K562 (cell line): Measurements from ENCODE around the gene VGLL3. TPM values are rescaled to one million over a fixed set of nuclear protein-coding genes. Genes with fewer than 3 reads are reported as not detected.

Experiments
- ATAC-seq: fragments of 200-7000 bp; cut with Tn5 transposase; 3 replicates; pipeline ENCODE4 v1.9.1; 2020; ENCODE audit warnings: moderate library complexity
- BruUV-seq: library from RNA; stranded (reverse); fragments of 400-500 nt; replicated peaks from 2 replicates; lab custom pipeline; 2021; lab: Mats Ljungman, UMichigan
- CTCF ChIA-PET: fragments of 300-600 bp; formaldehyde crosslinking; extraction: SDS; loops from one replicate; lab custom pipeline; 2021; ENCODE audit warnings: low intra/inter-chr PET ratio; lab: Yijun Ruan, JAX
- POLR2A ChIA-PET: fragments of 300-600, 350-650 bp; sonication (Branson Sonifier 250); formaldehyde crosslinking; extraction: SDS; loops from one replicate; lab custom pipeline; 2021; ENCODE audit warnings: antibody characterized with exemption, inconsistent platforms; lab: Yijun Ruan, JAX
- DNase-seq, 4 experiments: peaks; one replicate each; pipeline versions ENCODE4 v3.0.0 to v3.0.0-alpha.2; 2011 to 2018; ENCODE audit warnings: low spot score in 3 of 4, mixed read lengths in 3 of 4; ENCODE audit errors: extremely low read depth in 1 of 4
- FAIRE-seq: peaks from 2 replicates; lab custom pipeline; 2011; peaks lifted over from hg19 to GRCh38; lab: Jason Lieb, UNC
- H2AFZ ChIP-seq: 2 replicates; pipeline ENCODE4 v1.6.0; 2011; ENCODE audit warnings: low read depth, low read length, control low read depth, inconsistent platforms
- H3K27ac ChIP-seq: fragments of 200-600 bp; 3 replicates; pipeline ENCODE4 v1.8.0; 2011; ENCODE audit warnings: low read depth, mild to moderate bottlenecking, control low read depth, inconsistent platforms, low read length, moderate library complexity, mixed read lengths; ENCODE audit errors: extremely low read depth
- H3K27me3 ChIP-seq, 2 experiments: fragments of 300-600 bp in 1 of 2; 2 replicates in 1 of 2; 3 replicates in 1 of 2; pipeline versions ENCODE4 v1.6.0 to v1.8.0; 2011; ENCODE audit warnings: inconsistent platforms in 2 of 2, low read length in 2 of 2, mild to moderate bottlenecking in 1 of 2, mixed read lengths in 1 of 2, moderate library complexity in 1 of 2; ENCODE audit not compliant: control insufficient read depth in 2 of 2, insufficient read depth in 2 of 2
- H3K36me3 ChIP-seq: fragments of 300-600 bp; 3 replicates; pipeline ENCODE4 v1.8.0; 2011; ENCODE audit warnings: mild to moderate bottlenecking, low read length, inconsistent platforms; ENCODE audit not compliant: control insufficient read depth, insufficient read depth
- H3K4me1 ChIP-seq, 2 experiments: fragments of 200-600 bp in 1 of 2; replicated peaks in 1 of 2; 2 replicates in 1 of 2; 3 replicates in 1 of 2; pipeline versions ENCODE4 v1.5.1 to v1.8.0; 2011; ENCODE audit warnings: inconsistent platforms in 2 of 2, low read length in 2 of 2, mild to moderate bottlenecking in 1 of 2, mixed read lengths in 1 of 2, moderate library complexity in 1 of 2; ENCODE audit not compliant: control insufficient read depth in 2 of 2, insufficient read depth in 2 of 2
- H3K4me2 ChIP-seq: 2 replicates; pipeline ENCODE4 v1.6.1; 2011; ENCODE audit warnings: low read length, control low read depth, inconsistent platforms, mixed read lengths; ENCODE audit not compliant: insufficient read depth
- H3K4me3 ChIP-seq: fragments of 200-600 bp; sonication (generic), shearing (Covaris generic); 2 replicates; pipeline ENCODE4 v1.5.1; 2016; ENCODE audit warnings: control low read depth, inconsistent platforms
- H3K79me2 ChIP-seq: fragments of 200-600 bp; 3 replicates; pipeline ENCODE4 v1.8.0; 2011; ENCODE audit warnings: low read length, inconsistent platforms; ENCODE audit not compliant: control insufficient read depth, insufficient read depth
- H3K9ac ChIP-seq, 2 experiments: 2 replicates each; pipeline versions ENCODE4 v1.6.0 to v1.6.1; 2011; ENCODE audit warnings: low read depth in 2 of 2, low read length in 2 of 2, control low read depth in 1 of 2, inconsistent platforms in 1 of 2, mild to moderate bottlenecking in 1 of 2, mixed read lengths in 1 of 2; ENCODE audit not compliant: insufficient read depth in 1 of 2
- H3K9me1 ChIP-seq: one replicate; pipeline ENCODE4 v1.6.0; 2011; ENCODE audit warnings: inconsistent platforms, mild to moderate bottlenecking, low read length, moderate library complexity; ENCODE audit not compliant: control insufficient read depth, insufficient read depth
- H3K9me3 ChIP-seq: replicated peaks from 2 replicates; pipeline ENCODE4 v1.5.1; 2011; ENCODE audit warnings: low read depth, low read length, inconsistent platforms; ENCODE audit not compliant: control insufficient read depth, insufficient read depth
- H4K20me1 ChIP-seq: replicated peaks from 2 replicates; pipeline ENCODE4 v1.6.1; 2011; ENCODE audit warnings: low read length, inconsistent platforms, mixed read lengths; ENCODE audit not compliant: control insufficient read depth, insufficient read depth
- BRCA1 ChIP-seq, 2 experiments: fragments of 450-650 bp in 1 of 2; sonication (generic) in 1 of 2; formaldehyde crosslinking in 1 of 2; IDR thresholded peaks; 2 replicates each; pipeline versions ENCODE4 v1.5.0 to v1.6.1; 2017 to 2020; ENCODE audit warnings: mild to moderate bottlenecking in 1 of 2, missing genetic modification reagents in 1 of 2
- CREM ChIP-seq: IDR thresholded peaks from 2 replicates; pipeline ENCODE4 v1.6.1; 2014; ENCODE audit warnings: antibody characterized with exemption, low read depth
- HINFP ChIP-seq: fragments of 450-650 bp; conservative IDR thresholded peaks from 2 replicates; pipeline ENCODE4 v1.6.1; 2016; ENCODE audit warnings: missing genetic modification characterization, low read depth, mild to moderate bottlenecking, control low read depth, missing compliant biosample characterization
- MAZ ChIP-seq, 2 experiments: fragments of 450-650 bp in 1 of 2; sonication (generic) in 1 of 2; formaldehyde crosslinking; IDR thresholded peaks in 1 of 2; conservative IDR thresholded peaks in 1 of 2; 2 replicates each; pipeline versions ENCODE4 v1.4.0 to v1.5.0; 2020; ENCODE audit warnings: mild to moderate bottlenecking in 1 of 2, missing genetic modification reagents in 1 of 2
- SIN3B ChIP-seq: fragments of 450-650 bp; IDR thresholded peaks from 2 replicates; pipeline ENCODE4 v1.6.1; 2017; ENCODE audit warnings: low read depth, mild to moderate bottlenecking, moderate library complexity
- SMARCC2 ChIP-seq: fragments of 450-650 bp; IDR thresholded peaks from 2 replicates; pipeline ENCODE4 v1.6.1; 2017; ENCODE audit warnings: antibody characterized with exemption, moderate library complexity, mild to moderate bottlenecking, low read depth
- TEAD2 ChIP-seq: fragments of 450-650 bp; IDR thresholded peaks from 2 replicates; pipeline ENCODE4 v1.6.1; 2016; ENCODE audit warnings: missing genetic modification characterization, control low read depth, missing compliant biosample characterization
- YY1 ChIP-seq, 3 experiments: IDR thresholded peaks; 2 replicates each; pipeline ENCODE4 v1.6.1; 2011; ENCODE audit warnings: low read length in 2 of 3, mild to moderate bottlenecking in 2 of 3, moderate library complexity in 2 of 3, borderline replicate concordance in 1 of 3, control low read depth in 1 of 3, low read depth in 1 of 3; ENCODE audit not compliant: insufficient read depth in 3 of 3, insufficient replicate concordance in 2 of 3, control insufficient read depth in 1 of 3, insufficient read length in 1 of 3; ENCODE audit errors: extremely low read depth in 1 of 3
- WGBS: fragments of 100-300 bp; shearing (Covaris generic); methylation state at CpG from one replicate; pipeline ENCODE4 v1.1.6; 2016; ENCODE audit warnings: low coverage, mixed read lengths; ENCODE audit not compliant: insufficient coverage; ENCODE audit errors: missing lambda C conversion rate; 5-methylcytosine and 5-hydroxymethylcytosine counted together
- in situ Hi-C: fragments of 300-500 bp; cut with MboI; formaldehyde crosslinking; loops from 4 replicates; pipeline ENCODE4 v1.15.0; 2018; ENCODE audit warnings: inconsistent platforms, mixed read lengths
- intact Hi-C: fragments of 100-400 bp; cut with micrococcal nuclease; formaldehyde crosslinking; loops from 2 replicates; pipeline ENCODE4 v1.14.2; 2022
- polyA plus RNA-seq, 8 experiments: library from polyadenylated mRNA; depleted of rRNA in 4 of 8; stranded (reverse) in 5 of 8; unstranded in 3 of 8; fragments of >200 nt; fragmentation: Nextera tagmentation in 2 of 8; fragmentation: Illumina TruSeq in 1 of 8; extraction: Ambion mirVana in 2 of 8; extraction: Trizol in 1 of 8; gene quantifications; 2 replicates each; pipeline versions ENCODE4 v1.2.1 to v1.2.3, GENCODE V29; 2011 to 2014; ENCODE audit warnings: inconsistent platforms in 1 of 8, missing spikeins in 1 of 8
- total RNA-seq, 7 experiments: library from RNA; depleted of rRNA in 6 of 7; stranded (reverse); fragments of >200 nt in 6 of 7; fragmentation: Illumina TruSeq in 2 of 7; extraction: Trizol in 2 of 7; gene quantifications; 2 replicates each; pipeline versions ENCODE4 v1.2.1 to v1.2.3, GENCODE V29; 2011 to 2021; ENCODE audit warnings: low replicate concordance in 1 of 7

Gene VGLL3
- total and polyA plus RNA-seq, 9 of the 15 experiments (the other 6 are each of a cell fraction or from before 2014, with no cell fraction given), result under 0.01 to 0.09 (median 0.04) TPM; not detected in 6

DNA sequence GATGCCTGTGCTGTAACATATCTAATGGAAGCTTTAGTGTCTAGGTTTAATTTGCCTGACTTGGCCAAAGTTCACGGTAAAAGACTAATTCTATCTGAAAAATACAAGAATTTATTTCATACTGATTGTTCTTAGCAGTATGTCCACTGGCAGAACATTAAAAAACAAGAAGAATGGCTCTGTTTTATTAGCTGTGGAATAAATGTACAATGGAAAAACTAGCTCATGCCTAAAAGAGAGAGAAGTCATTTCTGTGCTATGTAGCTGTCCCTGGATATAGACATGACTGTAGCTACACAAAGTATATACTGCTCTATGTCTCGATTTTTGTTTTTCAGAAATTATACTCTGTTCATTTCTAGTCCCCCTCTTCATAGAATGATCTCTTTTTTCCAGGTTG is 13.9 kb upstream of the VGLL3 start:
- POLR2A ChIA-PET, result no interaction called here
- FAIRE-seq (no peak), ATAC-seq (no peak), DNase-seq (no peak)
- no TSS peak for BruUV-seq
- H3K79me2 ChIP-seq, result no peaks in the 10 kb centered on the region
- H4K20me1 ChIP-seq, result no peaks in the 10 kb centered on the region
- H2AFZ ChIP-seq, result no peak overlapping the region
- CTCF ChIA-PET, result no interaction called here
- no peak for TF ChIP-seq YY1 (IDR thresholded peaks at IDR 0.05; ENCODE audit: borderline replicate concordance in 1 of 3, control insufficient read depth in 1 of 3, extremely low read depth in 1 of 3, insufficient read depth in 3 of 3, insufficient read length in 1 of 3, insufficient replicate concordance in 2 of 3, low read depth in 1 of 3, low read length in 2 of 3)
- no peak for TF ChIP-seq CREM
- no peak for TF ChIP-seq SMARCC2
- 5% methylated on average over 2 of the region's 2 CpGs for WGBS
- no peak overlapping the region for H3K4me3 ChIP-seq
- H3K9me1 ChIP-seq, result no peaks in the 10 kb centered on the region
- H3K27me3 ChIP-seq, result no peaks in the 10 kb centered on the region
- no peaks in the 10 kb centered on the region for H3K9me3 ChIP-seq
- intact Hi-C loops (no loop called here), in situ Hi-C loops (no loop called here)
- no peaks in the 10 kb centered on the region for H3K36me3 ChIP-seq
- no peaks in the 10 kb centered on the region for H3K4me1 ChIP-seq
- no peak overlapping the region for H3K4me2 ChIP-seq
- no peak overlapping the region for H3K27ac ChIP-seq
- H3K9ac ChIP-seq, result no peak overlapping the region

DNA sequence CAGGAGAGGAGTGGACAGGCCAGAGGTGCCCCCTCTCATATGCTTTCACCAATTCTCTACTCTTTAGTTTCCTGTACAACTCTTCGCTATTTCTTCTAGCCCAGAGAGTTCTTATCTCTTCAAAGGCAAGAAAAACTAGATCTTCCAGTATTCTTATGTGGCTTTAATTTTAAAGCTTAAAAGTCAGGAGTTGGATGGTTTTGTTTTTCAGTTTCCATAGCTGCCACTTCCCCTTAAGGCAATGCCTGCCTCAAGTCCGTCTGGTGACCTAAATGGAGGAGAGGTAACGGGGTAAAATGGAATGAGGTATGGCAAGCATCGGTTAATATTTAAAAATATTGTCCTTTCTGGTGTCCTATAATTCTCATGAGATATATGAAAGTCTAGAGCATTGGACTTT is 11.4 kb upstream of the VGLL3 start:
- no peak for DNase-seq
- Histone ChIP-seq H3K9me1 (no peaks in the 10 kb centered on the region), H3K27me3 (no peaks in the 10 kb centered on the region), H4K20me1 (no peaks in the 10 kb centered on the region), H3K9me3 (no peaks in the 10 kb centered on the region), H2AFZ (no peak overlapping the region), H3K4me3 (no peak overlapping the region), H3K4me2 (no peak overlapping the region)
- WGBS, result 0% methylated on average over 4 of the region's 4 CpGs
- no TSS peak for BruUV-seq
- no peak for ATAC-seq
- in situ Hi-C loops, result no loop called here
- intact Hi-C loops, result no loop called here
- no peak for FAIRE-seq
- POLR2A ChIA-PET, result no interaction called here
- TF ChIP-seq HINFP, result no peak
- no peak for TF ChIP-seq SIN3B
- TF ChIP-seq BRCA1 (IDR thresholded peaks at IDR 0.05), result no peak
- no peak for TF ChIP-seq BRCA1 (CRISPR knock-in tag; IDR thresholded peaks at IDR 0.05)
- no peak for TF ChIP-seq TEAD2 (tag)
- no peak for TF ChIP-seq MAZ (CRISPR knock-in tag; conservative IDR thresholded peaks at IDR 0.05 in 1 of 2, IDR thresholded peaks at IDR 0.05 in 1 of 2)
- TF ChIP-seq, all 486 proteins: peak for 0
- Histone ChIP-seq H3K4me1 (no peaks in the 10 kb centered on the region), H3K36me3 (no peaks in the 10 kb centered on the region), H3K27ac (no peak overlapping the region), H3K79me2 (no peaks in the 10 kb centered on the region), H3K9ac (no peak overlapping the region)
- CTCF ChIA-PET, result no interaction called here
